Stimulated activated CD4-positive, alpha-beta T cell treated with anti-CD3 and anti-CD28 coated beads, Interleukin-1b, Interleukin-23, amount 100 ng/mL, for 1 hour (primary cell): ENCODE results near the gene MKRN3.
"Not testable (repeated sequence)": the region's sequence is repeated elsewhere in the genome, so short reads cannot be mapped to it uniquely, and the experiment has no call there.

Experiments
- DNase-seq, 2 donors: peaks; one replicate each; pipeline ENCODE4 v3.0.0-alpha.2; 2020; ENCODE audit warnings: low read depth in 2 of 2

The MKRN3 gene

GRCh38 chr15:23589012-23589411 is 23.5 kb downstream of the MKRN3 start:
- DNase-seq = no peak

GRCh38 chr15:23594252-23594770 is 28.8 kb downstream of the MKRN3 start:
- no peak for DNase-seq

- DNase-seq = no peak
Measured at GRCh38 chr15:23595368-23595767, 29.9 kb downstream of the MKRN3 start.

GRCh38 chr15:23596736-23597135 is 31.3 kb downstream of the MKRN3 start:
- DNase-seq = no peak

GRCh38 chr15:23597278-23597677 is 31.8 kb downstream of the MKRN3 start:
- not testable (repeated sequence) for DNase-seq

- DNase-seq = no peak
Measured at GRCh38 chr15:23599053-23599452, 33.6 kb downstream of the MKRN3 start.

- DNase-seq = no peak
Measured at GRCh38 chr15:23602124-23602523, 36.6 kb downstream of the MKRN3 start.

- no peak for DNase-seq
Measured at GRCh38 chr15:23606226-23606625, 40.8 kb downstream of the MKRN3 start.

- no peak for DNase-seq
Measured at GRCh38 chr15:23616536-23616935, 51.1 kb downstream of the MKRN3 start.
